VCaP (cell line): ENCODE measurements around the gene FNDC3B.

Experiments used
- H3K27ac ChIP-seq: fragments of 450-650 bp; 2 replicates; pipeline ENCODE4 v1.5.1; 2017
- CTCF ChIP-seq: fragments of 450-650 bp; conservative IDR thresholded peaks from 2 replicates; pipeline ENCODE4 v1.5.1; 2017; ENCODE audit warnings: mild to moderate bottlenecking, moderate library complexity

FNDC3B gene

GRCh38 chr3:172324611-172325203 lies 285.3 kb downstream of the FNDC3B start:
- no peak overlapping the region for H3K27ac ChIP-seq
- no peak for TF ChIP-seq CTCF

- TF ChIP-seq CTCF: no peak
- H3K27ac ChIP-seq: no peak overlapping the region
Observed at GRCh38 chr3:172325461-172325860, 286.1 kb downstream of the FNDC3B start.

- no peak overlapping the region for H3K27ac ChIP-seq
- no peak for TF ChIP-seq CTCF
Observed at GRCh38 chr3:172326993-172327392, 287.6 kb downstream of the FNDC3B start.

- H3K27ac ChIP-seq: no peak overlapping the region
- no peak for TF ChIP-seq CTCF
Observed at GRCh38 chr3:172328282-172328681, 288.9 kb downstream of the FNDC3B start.

GRCh38 chr3:172329070-172329469 lies 289.7 kb downstream of the FNDC3B start:
- TF ChIP-seq CTCF: 0 out of 2 replicates have a peak, but pooled peaks have one; percentile 7
- no peak overlapping the region for H3K27ac ChIP-seq

GRCh38 chr3:172330413-172330812 lies 291.0 kb downstream of the FNDC3B start:
- no peak overlapping the region for H3K27ac ChIP-seq
- TF ChIP-seq CTCF: no peak

- TF ChIP-seq CTCF: peak; percentile 93
- peak overlapping the region; percentile 53 for H3K27ac ChIP-seq
Observed at GRCh38 chr3:172332256-172333041, 293.1 kb downstream of the FNDC3B start.
